Parathyroid adenoma (tissue), 2 donors: ENCODE data around the gene CALHM3.

Experiments used
- H2AFZ ChIP-seq: fragments of 300-600 bp; sonication (generic); one replicate; pipeline ENCODE4 v1.7.0; 2017; ENCODE audit warnings: antibody characterized with exemption, mild to moderate bottlenecking
- H3K27ac ChIP-seq: fragments of 300-600 bp; sonication (generic); one replicate; pipeline ENCODE4 v1.7.0; 2017
- H3K27me3 ChIP-seq: fragments of 300-600 bp; sonication (generic); one replicate; pipeline ENCODE4 v1.7.0; 2017; ENCODE audit warnings: low read length; ENCODE audit not compliant: control insufficient read depth, insufficient read depth
- H3K36me3 ChIP-seq: fragments of 300-600 bp; sonication (generic); one replicate; pipeline ENCODE4 v1.7.0; 2017; ENCODE audit warnings: low read length; ENCODE audit not compliant: control insufficient read depth, insufficient read depth
- H3K4me1 ChIP-seq: fragments of 300-600 bp; sonication (generic); one replicate; pipeline ENCODE4 v1.7.0; 2017; ENCODE audit warnings: control low read depth
- H3K4me2 ChIP-seq: fragments of 300-600 bp; sonication (generic); one replicate; pipeline ENCODE4 v1.7.0; 2017; ENCODE audit warnings: low read length
- H3K4me3 ChIP-seq: fragments of 300-600 bp; sonication (generic); one replicate; pipeline ENCODE4 v1.7.0; 2017; ENCODE audit warnings: low read depth, low read length
- H3K79me2 ChIP-seq: fragments of 300-600 bp; sonication (generic); one replicate; pipeline ENCODE4 v1.7.0; 2017; ENCODE audit warnings: control low read depth
- H3K9ac ChIP-seq: fragments of 300-600 bp; sonication (generic); one replicate; pipeline ENCODE4 v1.7.0; 2017; ENCODE audit warnings: mild to moderate bottlenecking
- H3K9me3 ChIP-seq: fragments of 300-600 bp; sonication (generic); one replicate; pipeline ENCODE4 v1.7.0; 2017; ENCODE audit warnings: low read length; ENCODE audit not compliant: control insufficient read depth
- CTCF ChIP-seq: fragments of 300-600 bp; sonication (generic); IDR thresholded peaks from one replicate; pipeline ENCODE4 v1.7.0; 2017; ENCODE audit warnings: antibody characterized with exemption, mild to moderate bottlenecking
- donor health status: primary hyperparathyroidism.

The CALHM3 gene

GRCh38 chr10:103519798-103520197 is 40.8 kb upstream of the CALHM3 start:
- Histone ChIP-seq H2AFZ (no peak overlapping the region), H3K4me2 (no peak overlapping the region), H3K9me3 (no peaks in the 10 kb centered on the region), H3K9ac (no peak overlapping the region), H3K4me1 (no peaks in the 10 kb centered on the region), H3K36me3 (no peaks in the 10 kb centered on the region), H3K4me3 (no peak overlapping the region), H3K27me3 (no peaks in the 10 kb centered on the region), H3K27ac (no peak overlapping the region), H3K79me2 (no peaks in the 10 kb centered on the region)
- TF ChIP-seq CTCF = no peak

- peaks cover 9% of the 10 kb centered on the region for H3K4me1 ChIP-seq
- H3K4me3 ChIP-seq = no peak overlapping the region
- no peaks in the 10 kb centered on the region for H3K79me2 ChIP-seq
- H3K27me3 ChIP-seq = no peaks in the 10 kb centered on the region
- H3K4me2 ChIP-seq = no peak overlapping the region
- H3K9me3 ChIP-seq = no peaks in the 10 kb centered on the region
- TF ChIP-seq CTCF = no peak
- H2AFZ ChIP-seq = no peak overlapping the region
- H3K36me3 ChIP-seq = no peaks in the 10 kb centered on the region
- H3K9ac ChIP-seq = no peak overlapping the region
- no peak overlapping the region for H3K27ac ChIP-seq
Measured at GRCh38 chr10:103517234-103518085, 38.4 kb upstream of the CALHM3 start.

- no peaks in the 10 kb centered on the region for H3K27me3 ChIP-seq
- H3K4me2 ChIP-seq = no peak overlapping the region
- H3K27ac ChIP-seq = no peak overlapping the region
- H3K36me3 ChIP-seq = no peaks in the 10 kb centered on the region
- no peak overlapping the region for H3K9ac ChIP-seq
- no peak overlapping the region for H2AFZ ChIP-seq
- TF ChIP-seq CTCF = no peak
- no peak overlapping the region for H3K4me3 ChIP-seq
- H3K9me3 ChIP-seq = no peaks in the 10 kb centered on the region
- no peaks in the 10 kb centered on the region for H3K79me2 ChIP-seq
- peaks cover 15% of the 10 kb centered on the region for H3K4me1 ChIP-seq
Measured at GRCh38 chr10:103514244-103514643, 35.2 kb upstream of the CALHM3 start.

GRCh38 chr10:103513380-103514060 is 34.5 kb upstream of the CALHM3 start:
- Histone ChIP-seq H3K27me3 (no peaks in the 10 kb centered on the region), H3K79me2 (no peaks in the 10 kb centered on the region), H3K9me3 (no peaks in the 10 kb centered on the region), H3K36me3 (no peaks in the 10 kb centered on the region), H3K4me2 (no peak overlapping the region), H3K27ac (no peak overlapping the region), H3K4me3 (no peak overlapping the region), H2AFZ (peak overlapping the region; percentile 21), H3K9ac (no peak overlapping the region), H3K4me1 (peaks cover 15% of the 10 kb centered on the region)
- TF ChIP-seq CTCF = no peak
